Panc1 (cell line): ENCODE data around the gene KHDRBS2. TPM values are rescaled to one million over a fixed set of nuclear protein-coding genes. Genes with fewer than 3 reads are reported as not detected.

Experiments
- ATAC-seq: fragments of 200-7000 bp; cut with Tn5 transposase; 2 replicates; pipeline ENCODE4 v1.9.1; 2020; ENCODE audit warnings: mild to moderate bottlenecking, moderate library complexity
- BruUV-seq: library from RNA; stranded (reverse); fragments of 400-500 nt; replicated peaks from 2 replicates; lab custom pipeline; 2021; lab: Mats Ljungman, UMichigan
- CTCF ChIA-PET: fragments of 300-600 bp; sonication (Branson Sonifier 250); formaldehyde crosslinking; loops from one replicate; lab custom pipeline; 2022; ENCODE audit warnings: antibody characterized with exemption; lab: Charles Lee
- POLR2A ChIA-PET: fragments of 300-600 bp; sonication (Branson Sonifier 250); formaldehyde crosslinking; loops from one replicate; lab custom pipeline; 2022; ENCODE audit warnings: antibody characterized with exemption; lab: Charles Lee
- DNase-seq: peaks from one replicate; pipeline ENCODE4 v3.0.0-alpha.2; 2010; ENCODE audit warnings: low read depth, low spot score
- H3K27ac ChIP-seq: 2 replicates; pipeline ENCODE4 v1.5.1; 2011; ENCODE audit warnings: mild to moderate bottlenecking, low read length, inconsistent platforms
- H3K27me3 ChIP-seq: fragments of 200-500 bp; sonication (Bioruptor generic); 2 replicates; pipeline ENCODE4 v1.6.0; 2014; ENCODE audit warnings: low read length, inconsistent platforms; ENCODE audit not compliant: control insufficient read depth, insufficient read depth
- H3K36me3 ChIP-seq: fragments of 200-500 bp; sonication (Bioruptor generic); 2 replicates; pipeline ENCODE4 v1.5.1; 2014; ENCODE audit warnings: inconsistent platforms, mild to moderate bottlenecking, low read length, moderate library complexity; ENCODE audit not compliant: control insufficient read depth, insufficient read depth
- H3K4me1 ChIP-seq: 2 replicates; pipeline ENCODE4 v1.5.1; 2011; ENCODE audit warnings: inconsistent platforms, mild to moderate bottlenecking, low read length, moderate library complexity; ENCODE audit not compliant: control insufficient read depth, insufficient read depth
- H3K4me3 ChIP-seq, 2 experiments: 2 replicates each; pipeline ENCODE4 v1.5.1; 2011 to 2012; ENCODE audit warnings: low read depth in 2 of 2, low read length in 2 of 2, mild to moderate bottlenecking in 2 of 2, inconsistent platforms in 1 of 2, moderate library complexity in 1 of 2
- H3K9me3 ChIP-seq: fragments of 200-500 bp; sonication (Bioruptor generic); 2 replicates; pipeline ENCODE4 v1.5.1; 2014; ENCODE audit warnings: low read depth, mild to moderate bottlenecking, inconsistent platforms, low read length, moderate library complexity; ENCODE audit not compliant: control insufficient read depth, insufficient read depth
- POLR2AphosphoS5 ChIP-seq: IDR thresholded peaks from 2 replicates; pipeline ENCODE4 v1.6.1; 2012; ENCODE audit warnings: mild to moderate bottlenecking, low read depth, low read length, moderate library complexity
- SIN3A ChIP-seq: IDR thresholded peaks from 2 replicates; pipeline ENCODE4 v1.6.1; 2012; ENCODE audit warnings: low read depth, mild to moderate bottlenecking, low read length, moderate library complexity, borderline replicate concordance; ENCODE audit not compliant: insufficient read depth
- TCF7L2 ChIP-seq: IDR thresholded peaks from 2 replicates; pipeline ENCODE4 v1.6.1; 2011; ENCODE audit warnings: mild to moderate bottlenecking, low read depth, low read length, inconsistent platforms
- in situ Hi-C: cut with HindIII; loops from 2 replicates; pipeline ENCODE4 v1.10.0; 2016; ENCODE audit warnings: low sequenced_read_pairs, low pct_unique_long_range_greater_than_20kb
- intact Hi-C: fragments of 100-400 bp; cut with micrococcal nuclease; formaldehyde crosslinking; loops from one replicate; pipeline ENCODE4 v1.10.0; 2022; ENCODE audit not compliant: unreplicated experiment
- total RNA-seq: library from RNA; stranded (reverse); gene quantifications from one replicate; pipeline ENCODE4 v1.2.1, GENCODE V29; 2021; ENCODE audit not compliant: unreplicated experiment
- TF ChIP-seq, protein P1 (sequence below), 2 experiments: IDR thresholded peaks; 2 replicates each; pipeline ENCODE4 v1.6.1; 2011 to 2012; ENCODE audit warnings: low read depth in 2 of 2, control low read depth in 1 of 2, low read length in 1 of 2, mild to moderate bottlenecking in 1 of 2, moderate library complexity in 1 of 2; ENCODE audit not compliant: insufficient read depth in 1 of 2
- TF ChIP-seq, protein P2 (sequence below): fragments of 450-650 bp; IDR thresholded peaks from 2 replicates; pipeline ENCODE4 v1.5.1; 2017; ENCODE audit warnings: mild to moderate bottlenecking

KHDRBS2 gene
- total RNA-seq, 1 experiment from 2014 or later: not detected

DNA sequence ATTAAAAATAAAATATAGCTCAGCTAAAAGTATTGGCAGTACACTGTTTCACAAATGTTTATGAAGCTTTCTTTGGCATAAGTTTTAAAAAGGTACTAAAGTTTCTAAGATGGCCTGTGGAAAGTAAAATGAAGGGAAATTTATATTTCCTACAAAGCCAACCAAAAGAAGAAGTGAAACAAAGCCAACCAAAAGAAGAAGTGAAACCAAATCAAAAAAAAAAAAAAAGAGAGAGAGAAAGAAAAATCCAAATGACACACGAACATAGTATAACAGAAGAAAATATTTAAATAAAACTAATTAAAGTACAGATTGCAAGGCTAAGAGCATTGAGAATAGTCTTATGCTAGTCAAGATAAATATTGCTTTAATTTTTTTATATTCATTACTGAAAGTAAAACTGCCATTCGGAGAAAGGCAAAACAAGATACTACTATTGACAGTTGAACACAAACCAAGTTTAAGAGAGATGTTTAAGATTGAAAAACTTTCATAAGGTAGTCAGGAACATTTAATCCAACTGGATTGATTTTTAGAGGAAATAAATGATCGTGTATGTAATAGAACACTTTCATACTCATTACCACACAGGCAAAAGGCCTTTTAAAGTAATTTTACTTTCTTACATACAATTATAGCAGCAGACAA is 12.8 kb upstream of the KHDRBS2 start:
- no peaks in the 10 kb centered on the region for H3K36me3 ChIP-seq
- no peak overlapping the region for H3K4me3 ChIP-seq
- POLR2A ChIA-PET: no interaction called here
- intact Hi-C loops: no loop called here
- CTCF ChIA-PET: no interaction called here
- TF ChIP-seq, protein P1, sequence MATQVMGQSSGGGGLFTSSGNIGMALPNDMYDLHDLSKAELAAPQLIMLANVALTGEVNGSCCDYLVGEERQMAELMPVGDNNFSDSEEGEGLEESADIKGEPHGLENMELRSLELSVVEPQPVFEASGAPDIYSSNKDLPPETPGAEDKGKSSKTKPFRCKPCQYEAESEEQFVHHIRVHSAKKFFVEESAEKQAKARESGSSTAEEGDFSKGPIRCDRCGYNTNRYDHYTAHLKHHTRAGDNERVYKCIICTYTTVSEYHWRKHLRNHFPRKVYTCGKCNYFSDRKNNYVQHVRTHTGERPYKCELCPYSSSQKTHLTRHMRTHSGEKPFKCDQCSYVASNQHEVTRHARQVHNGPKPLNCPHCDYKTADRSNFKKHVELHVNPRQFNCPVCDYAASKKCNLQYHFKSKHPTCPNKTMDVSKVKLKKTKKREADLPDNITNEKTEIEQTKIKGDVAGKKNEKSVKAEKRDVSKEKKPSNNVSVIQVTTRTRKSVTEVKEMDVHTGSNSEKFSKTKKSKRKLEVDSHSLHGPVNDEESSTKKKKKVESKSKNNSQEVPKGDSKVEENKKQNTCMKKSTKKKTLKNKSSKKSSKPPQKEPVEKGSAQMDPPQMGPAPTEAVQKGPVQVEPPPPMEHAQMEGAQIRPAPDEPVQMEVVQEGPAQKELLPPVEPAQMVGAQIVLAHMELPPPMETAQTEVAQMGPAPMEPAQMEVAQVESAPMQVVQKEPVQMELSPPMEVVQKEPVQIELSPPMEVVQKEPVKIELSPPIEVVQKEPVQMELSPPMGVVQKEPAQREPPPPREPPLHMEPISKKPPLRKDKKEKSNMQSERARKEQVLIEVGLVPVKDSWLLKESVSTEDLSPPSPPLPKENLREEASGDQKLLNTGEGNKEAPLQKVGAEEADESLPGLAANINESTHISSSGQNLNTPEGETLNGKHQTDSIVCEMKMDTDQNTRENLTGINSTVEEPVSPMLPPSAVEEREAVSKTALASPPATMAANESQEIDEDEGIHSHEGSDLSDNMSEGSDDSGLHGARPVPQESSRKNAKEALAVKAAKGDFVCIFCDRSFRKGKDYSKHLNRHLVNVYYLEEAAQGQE (IDR thresholded peaks at IDR 0.05; ENCODE audit: insufficient read depth in 1 of 2, low read depth in 2 of 2, low read length in 1 of 2): no peak
- TF ChIP-seq POLR2AphosphoS5 (no peak), SIN3A (no peak), TCF7L2 (no peak)
- TF ChIP-seq, protein P2, sequence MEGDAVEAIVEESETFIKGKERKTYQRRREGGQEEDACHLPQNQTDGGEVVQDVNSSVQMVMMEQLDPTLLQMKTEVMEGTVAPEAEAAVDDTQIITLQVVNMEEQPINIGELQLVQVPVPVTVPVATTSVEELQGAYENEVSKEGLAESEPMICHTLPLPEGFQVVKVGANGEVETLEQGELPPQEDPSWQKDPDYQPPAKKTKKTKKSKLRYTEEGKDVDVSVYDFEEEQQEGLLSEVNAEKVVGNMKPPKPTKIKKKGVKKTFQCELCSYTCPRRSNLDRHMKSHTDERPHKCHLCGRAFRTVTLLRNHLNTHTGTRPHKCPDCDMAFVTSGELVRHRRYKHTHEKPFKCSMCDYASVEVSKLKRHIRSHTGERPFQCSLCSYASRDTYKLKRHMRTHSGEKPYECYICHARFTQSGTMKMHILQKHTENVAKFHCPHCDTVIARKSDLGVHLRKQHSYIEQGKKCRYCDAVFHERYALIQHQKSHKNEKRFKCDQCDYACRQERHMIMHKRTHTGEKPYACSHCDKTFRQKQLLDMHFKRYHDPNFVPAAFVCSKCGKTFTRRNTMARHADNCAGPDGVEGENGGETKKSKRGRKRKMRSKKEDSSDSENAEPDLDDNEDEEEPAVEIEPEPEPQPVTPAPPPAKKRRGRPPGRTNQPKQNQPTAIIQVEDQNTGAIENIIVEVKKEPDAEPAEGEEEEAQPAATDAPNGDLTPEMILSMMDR: no peak
- no peaks in the 10 kb centered on the region for H3K27me3 ChIP-seq
- H3K4me1 ChIP-seq: no peaks in the 10 kb centered on the region
- no peak overlapping the region for H3K27ac ChIP-seq
- ATAC-seq (no peak), DNase-seq (no peak)
- in situ Hi-C loops: no loop called here
- H3K9me3 ChIP-seq: no peaks in the 10 kb centered on the region
- no TSS peak for BruUV-seq

DNA sequence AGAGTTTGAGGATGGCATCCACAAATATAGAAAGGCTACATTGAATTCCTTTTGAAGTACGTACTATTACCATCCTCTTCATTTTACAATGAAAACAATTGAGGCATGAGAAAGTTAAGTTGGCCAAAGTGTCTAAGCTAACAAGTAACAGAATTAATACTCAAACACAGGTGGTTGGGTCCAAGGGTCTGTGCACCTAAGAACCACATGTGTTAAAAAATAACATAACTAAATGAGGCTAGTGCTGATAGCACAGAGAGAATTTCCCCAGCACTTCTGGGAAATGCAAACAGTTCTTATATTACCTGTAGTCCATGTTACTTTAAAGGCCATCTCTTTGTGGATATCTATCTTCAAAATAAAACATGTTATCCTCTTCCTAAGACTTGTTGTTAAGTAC is 10.5 kb upstream of the KHDRBS2 start:
- Histone ChIP-seq H3K36me3 (no peaks in the 10 kb centered on the region), H3K27me3 (no peaks in the 10 kb centered on the region), H3K9me3 (no peaks in the 10 kb centered on the region), H3K4me1 (no peaks in the 10 kb centered on the region), H3K27ac (no peak overlapping the region), H3K4me3 (no peak overlapping the region)
- ChIA-PET CTCF (no interaction called here), POLR2A (no interaction called here)
- in situ Hi-C loops (no loop called here), intact Hi-C loops (no loop called here)
- no TSS peak for BruUV-seq
- ATAC-seq (no peak), DNase-seq (no peak)
- TF ChIP-seq POLR2AphosphoS5: no peak
- no peak for TF ChIP-seq TCF7L2
- TF ChIP-seq, protein P1 (IDR thresholded peaks at IDR 0.05; ENCODE audit: insufficient read depth in 1 of 2, low read depth in 2 of 2, low read length in 1 of 2): no peak
- TF ChIP-seq, protein P2: no peak
- TF ChIP-seq SIN3A: no peak
